HCT116 (cell line): ENCODE measurements around the gene LENG9. TPM values are rescaled to one million over a fixed set of nuclear protein-coding genes. Genes with fewer than 3 reads are reported as not detected.

Source experiments
- ATAC-seq: fragments of 200-7000 bp; cut with Tn5 transposase; 2 replicates; pipeline ENCODE4 v1.9.1; 2020; ENCODE audit warnings: mild to moderate bottlenecking, moderate library complexity
- BruUV-seq: library from RNA; stranded (reverse); fragments of 400-500 nt; replicated peaks from 2 replicates; lab custom pipeline; 2021; lab: Mats Ljungman, UMichigan
- CTCF ChIA-PET: fragments of 300-600 bp; sonication (Branson Sonifier 250); formaldehyde crosslinking; loops from one replicate; lab custom pipeline; 2021; ENCODE audit warnings: antibody characterized with exemption; lab: Charles Lee
- POLR2A ChIA-PET: fragments of 300-600, 350-600 bp; sonication (Branson Sonifier 250); formaldehyde crosslinking; loops from one replicate; lab custom pipeline; 2021; ENCODE audit warnings: antibody characterized with exemption; lab: Charles Lee
- RAD21 ChIA-PET, 2 experiments: fragments of 300-600 bp; sonication (Branson Sonifier 250); formaldehyde crosslinking; loops; one replicate each; lab custom pipeline; 2023; ENCODE audit warnings: low total read pairs in 2 of 2; ENCODE audit not compliant: uncharacterized antibody in 2 of 2, unreplicated experiment in 2 of 2, low non-redundant PET in 1 of 2; lab: Charles Lee
- DNase-seq: peaks from one replicate; pipeline ENCODE4 v3.0.0-alpha.2; 2010; ENCODE audit warnings: low read depth, low spot score
- H2AFZ ChIP-seq: fragments of 200-600 bp; shearing (Covaris generic), sonication (generic); 2 replicates; pipeline ENCODE4 v1.6.1; 2017; ENCODE audit warnings: low read depth, mixed run types, mixed read lengths, antibody characterized with exemption, low read length; ENCODE audit not compliant: poor library complexity, severe bottlenecking
- H3K27ac ChIP-seq: 2 replicates; pipeline ENCODE4 v1.5.1; 2012; ENCODE audit warnings: low read depth, low read length
- H3K27me3 ChIP-seq: fragments of 200-600 bp; sonication (generic); 2 replicates; pipeline ENCODE4 v1.6.1; 2016; ENCODE audit warnings: mixed run types, low read length, mixed read lengths; ENCODE audit not compliant: insufficient read depth
- H3K36me3 ChIP-seq, 2 experiments: fragments of 200-500 bp in 1 of 2; fragments of 200-600 bp in 1 of 2; sonication (Bioruptor generic) in 1 of 2; sonication (generic) in 1 of 2; 2 replicates each; pipeline versions ENCODE4 v1.5.1 to v1.6.1; 2014 to 2016; ENCODE audit warnings: low read length in 2 of 2, inconsistent platforms in 1 of 2, mixed read lengths in 1 of 2, mixed run types in 1 of 2; ENCODE audit not compliant: insufficient read depth in 2 of 2, control insufficient read depth in 1 of 2
- H3K4me1 ChIP-seq, 2 experiments: fragments of 200-600 bp in 1 of 2; sonication (generic) in 1 of 2; 2 replicates each; pipeline versions ENCODE4 v1.5.1 to v1.6.1; 2012 to 2017; ENCODE audit warnings: low read length in 2 of 2, inconsistent platforms in 1 of 2, mild to moderate bottlenecking in 1 of 2, mixed read lengths in 1 of 2, mixed run types in 1 of 2, moderate library complexity in 1 of 2; ENCODE audit not compliant: insufficient read depth in 2 of 2, control insufficient read depth in 1 of 2
- H3K4me2 ChIP-seq: fragments of 200-600 bp; sonication (generic); 2 replicates; pipeline ENCODE4 v1.6.1; 2017; ENCODE audit warnings: mixed run types, low read length, mixed read lengths
- H3K4me3 ChIP-seq, 2 experiments: fragments of 200-600 bp in 1 of 2; sonication (generic) in 1 of 2; replicated peaks in 1 of 2; 2 replicates each; pipeline ENCODE4 v1.5.1; 2011 to 2016; ENCODE audit warnings: low read length in 2 of 2, control low read depth in 1 of 2, low read depth in 1 of 2, mild to moderate bottlenecking in 1 of 2, mixed read lengths in 1 of 2, mixed run types in 1 of 2
- H3K79me2 ChIP-seq: fragments of 200-600 bp; sonication (generic); 2 replicates; pipeline ENCODE4 v1.6.1; 2017; ENCODE audit warnings: mild to moderate bottlenecking, mixed run types, low read length, moderate library complexity, mixed read lengths; ENCODE audit not compliant: insufficient read depth
- H3K9ac ChIP-seq: fragments of 200-600 bp; sonication (generic); 2 replicates; pipeline ENCODE4 v1.6.1; 2016; ENCODE audit warnings: low read length, mixed read lengths
- H3K9me2 ChIP-seq: fragments of 200-600 bp; sonication (generic), shearing (Covaris generic); 2 replicates; pipeline ENCODE4 v1.6.1; 2017; ENCODE audit warnings: mixed run types, mild to moderate bottlenecking, moderate library complexity; ENCODE audit not compliant: insufficient read depth
- H3K9me3 ChIP-seq, 2 experiments: fragments of 200-500 bp in 1 of 2; fragments of 200-600 bp in 1 of 2; sonication (Bioruptor generic) in 1 of 2; sonication (generic) in 1 of 2; 2 replicates each; pipeline ENCODE4 v1.6.1; 2014 to 2017; ENCODE audit warnings: low read length in 2 of 2, mixed read lengths in 2 of 2, inconsistent platforms in 1 of 2, low read depth in 1 of 2, mild to moderate bottlenecking in 1 of 2, mixed run types in 1 of 2, moderate library complexity in 1 of 2; ENCODE audit not compliant: control insufficient read depth in 1 of 2, insufficient read depth in 1 of 2
- H4K20me1 ChIP-seq: fragments of 200-600 bp; sonication (generic), shearing (Covaris generic); 2 replicates; pipeline ENCODE4 v1.6.1; 2017; ENCODE audit warnings: mixed run types, mild to moderate bottlenecking, moderate library complexity; ENCODE audit not compliant: insufficient read depth
- CEBPB ChIP-seq: IDR thresholded peaks from 2 replicates; pipeline ENCODE4 v1.6.1; 2012; ENCODE audit warnings: low read depth
- EGR1 ChIP-seq: IDR thresholded peaks from 2 replicates; pipeline ENCODE4 v1.6.1; 2012; ENCODE audit warnings: low read depth
- EZH2 ChIP-seq: fragments of 200-600 bp; sonication (generic); IDR thresholded peaks from 2 replicates; pipeline ENCODE4 v1.6.1; 2017; ENCODE audit warnings: antibody characterized with exemption, mixed run types
- EZH2phosphoT487 ChIP-seq: fragments of 200-600 bp; IDR thresholded peaks from 2 replicates; pipeline ENCODE4 v1.6.1; 2018; ENCODE audit warnings: antibody characterized with exemption, borderline replicate concordance
- FOSL1 ChIP-seq: IDR thresholded peaks from 2 replicates; pipeline ENCODE4 v1.6.1; 2012; ENCODE audit warnings: low read depth
- JUND ChIP-seq: IDR thresholded peaks from 2 replicates; pipeline ENCODE4 v1.6.1; 2012
- POLR2A ChIP-seq: IDR thresholded peaks from 2 replicates; pipeline ENCODE4 v1.7.0; 2011; ENCODE audit warnings: borderline replicate concordance; ENCODE audit not compliant: insufficient read depth, insufficient read length; ENCODE audit errors: extremely low read depth
- SIN3A ChIP-seq: IDR thresholded peaks from 2 replicates; pipeline ENCODE4 v1.6.1; 2012; ENCODE audit warnings: low read depth
- SP1 ChIP-seq: IDR thresholded peaks from 2 replicates; pipeline ENCODE4 v1.6.1; 2012; ENCODE audit warnings: low read depth
- SRF ChIP-seq: IDR thresholded peaks from 2 replicates; pipeline ENCODE4 v1.6.1; 2012; ENCODE audit warnings: low read depth
- TCF7L2 ChIP-seq: IDR thresholded peaks from 2 replicates; pipeline ENCODE4 v1.7.0; 2011; ENCODE audit warnings: borderline replicate concordance, inconsistent platforms; ENCODE audit not compliant: insufficient read depth, insufficient read length; ENCODE audit errors: extremely low read depth
- YY1 ChIP-seq: IDR thresholded peaks from 2 replicates; pipeline ENCODE4 v1.6.1; 2011; ENCODE audit warnings: low read length, low read depth, moderate library complexity, mild to moderate bottlenecking; ENCODE audit not compliant: insufficient replicate concordance; ENCODE audit errors: extremely low read depth
- intact Hi-C: fragments of 100-400 bp; cut with micrococcal nuclease; formaldehyde crosslinking; loops from 2 replicates; pipeline ENCODE4 v1.10.0; 2022
- total RNA-seq: library from RNA; stranded (reverse); gene quantifications from one replicate; pipeline ENCODE4 v1.2.1, GENCODE V29; 2021; ENCODE audit not compliant: unreplicated experiment
- TF ChIP-seq, protein P1 (sequence below): IDR thresholded peaks from 2 replicates; pipeline ENCODE4 v1.6.1; 2012
- TF ChIP-seq, protein P2 (sequence below): IDR thresholded peaks from 2 replicates; pipeline ENCODE4 v1.6.1; 2012; ENCODE audit warnings: low read depth
- TF ChIP-seq, protein P3 (sequence below): IDR thresholded peaks from 2 replicates; pipeline ENCODE4 v1.6.1; 2012

The LENG9 gene
- total RNA-seq, 1 experiment from 2014 or later = 9.0 TPM

DNA sequence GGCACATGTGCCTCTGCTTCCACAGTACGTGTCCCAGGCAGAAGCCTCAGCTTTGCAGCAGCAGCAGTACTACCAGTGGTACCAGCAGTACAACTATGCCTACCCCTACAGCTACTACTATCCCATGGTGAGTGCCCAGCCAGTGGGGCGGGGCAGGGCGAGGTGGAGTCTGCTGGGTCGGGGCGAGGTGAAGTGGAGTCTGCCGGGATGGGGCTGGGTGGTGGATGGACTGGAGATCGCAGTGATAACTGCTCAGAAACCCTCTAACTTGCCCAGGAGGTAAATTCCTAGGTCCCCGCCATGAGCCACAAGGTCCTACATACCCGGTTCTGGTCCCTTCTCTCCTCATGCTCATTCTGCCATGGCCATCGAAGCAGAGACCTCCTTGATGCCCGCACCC lies 11.0 kb downstream of the LENG9 start:
- H3K36me3 ChIP-seq = peaks cover 53 to 63% of the 10 kb centered on the region in 2 experiments; a peak in 3 of 4 replicates
- ChIA-PET RAD21 (no interaction called here), CTCF (no interaction called here), POLR2A (no interaction called here)
- H3K4me1 ChIP-seq = peaks cover 7 to 15% of the 10 kb centered on the region in 2 experiments; a peak in 3 of 4 replicates
- H3K9ac ChIP-seq = no peak overlapping the region
- no peak overlapping the region for H2AFZ ChIP-seq
- H4K20me1 ChIP-seq = peaks cover 7% of the 10 kb centered on the region; the same call in 1 of the 2 replicates
- H3K4me3 ChIP-seq = no peak overlapping the region
- H3K79me2 ChIP-seq = peaks cover 96% of the 10 kb centered on the region
- H3K4me2 ChIP-seq = no peak overlapping the region
- H3K9me2 ChIP-seq = no peaks in the 10 kb centered on the region
- BruUV-seq = no TSS peak
- TF ChIP-seq EGR1 = no peak
- no peak for TF ChIP-seq JUND
- no peak for TF ChIP-seq EZH2
- TF ChIP-seq POLR2A = no peak
- no peak for TF ChIP-seq FOSL1
- no peak for TF ChIP-seq SRF
- no peak for TF ChIP-seq EZH2phosphoT487
- TF ChIP-seq, protein P1, sequence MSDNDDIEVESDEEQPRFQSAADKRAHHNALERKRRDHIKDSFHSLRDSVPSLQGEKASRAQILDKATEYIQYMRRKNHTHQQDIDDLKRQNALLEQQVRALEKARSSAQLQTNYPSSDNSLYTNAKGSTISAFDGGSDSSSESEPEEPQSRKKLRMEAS = no peak
- TF ChIP-seq TCF7L2 = no peak
- TF ChIP-seq, protein P2, sequence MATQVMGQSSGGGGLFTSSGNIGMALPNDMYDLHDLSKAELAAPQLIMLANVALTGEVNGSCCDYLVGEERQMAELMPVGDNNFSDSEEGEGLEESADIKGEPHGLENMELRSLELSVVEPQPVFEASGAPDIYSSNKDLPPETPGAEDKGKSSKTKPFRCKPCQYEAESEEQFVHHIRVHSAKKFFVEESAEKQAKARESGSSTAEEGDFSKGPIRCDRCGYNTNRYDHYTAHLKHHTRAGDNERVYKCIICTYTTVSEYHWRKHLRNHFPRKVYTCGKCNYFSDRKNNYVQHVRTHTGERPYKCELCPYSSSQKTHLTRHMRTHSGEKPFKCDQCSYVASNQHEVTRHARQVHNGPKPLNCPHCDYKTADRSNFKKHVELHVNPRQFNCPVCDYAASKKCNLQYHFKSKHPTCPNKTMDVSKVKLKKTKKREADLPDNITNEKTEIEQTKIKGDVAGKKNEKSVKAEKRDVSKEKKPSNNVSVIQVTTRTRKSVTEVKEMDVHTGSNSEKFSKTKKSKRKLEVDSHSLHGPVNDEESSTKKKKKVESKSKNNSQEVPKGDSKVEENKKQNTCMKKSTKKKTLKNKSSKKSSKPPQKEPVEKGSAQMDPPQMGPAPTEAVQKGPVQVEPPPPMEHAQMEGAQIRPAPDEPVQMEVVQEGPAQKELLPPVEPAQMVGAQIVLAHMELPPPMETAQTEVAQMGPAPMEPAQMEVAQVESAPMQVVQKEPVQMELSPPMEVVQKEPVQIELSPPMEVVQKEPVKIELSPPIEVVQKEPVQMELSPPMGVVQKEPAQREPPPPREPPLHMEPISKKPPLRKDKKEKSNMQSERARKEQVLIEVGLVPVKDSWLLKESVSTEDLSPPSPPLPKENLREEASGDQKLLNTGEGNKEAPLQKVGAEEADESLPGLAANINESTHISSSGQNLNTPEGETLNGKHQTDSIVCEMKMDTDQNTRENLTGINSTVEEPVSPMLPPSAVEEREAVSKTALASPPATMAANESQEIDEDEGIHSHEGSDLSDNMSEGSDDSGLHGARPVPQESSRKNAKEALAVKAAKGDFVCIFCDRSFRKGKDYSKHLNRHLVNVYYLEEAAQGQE = no peak
- no peak for TF ChIP-seq YY1
- no peak for TF ChIP-seq SP1
- TF ChIP-seq, protein P3, sequence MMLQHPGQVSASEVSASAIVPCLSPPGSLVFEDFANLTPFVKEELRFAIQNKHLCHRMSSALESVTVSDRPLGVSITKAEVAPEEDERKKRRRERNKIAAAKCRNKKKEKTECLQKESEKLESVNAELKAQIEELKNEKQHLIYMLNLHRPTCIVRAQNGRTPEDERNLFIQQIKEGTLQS = no peak
- no peak for TF ChIP-seq SIN3A
- TF ChIP-seq CEBPB = no peak
- TF ChIP-seq, all 23 proteins: peak for 0
- intact Hi-C loops = no loop called here
- Histone ChIP-seq H3K9me3 (no peaks in the 10 kb centered on the region), H3K27me3 (no peaks in the 10 kb centered on the region), H3K27ac (no peak overlapping the region)
- DNase-seq (no peak), ATAC-seq (no peak)
